Osteocyte (in vitro differentiated cells): ENCODE data around the gene TBXAS1. TPM values are rescaled to one million over a fixed set of nuclear protein-coding genes. Genes with fewer than 3 reads are reported as not detected.

Experiments
- DNase-seq: peaks from one replicate; pipeline ENCODE4 v3.0.0; 2021; ENCODE audit warnings: mixed read lengths; ENCODE audit not compliant: unreplicated experiment; ENCODE audit errors: extremely low spot score
- H3K27ac Mint-ChIP-seq: one replicate; pipeline ENCODE4 v1.8.0; 2021; ENCODE audit warnings: mild to moderate bottlenecking, mixed read lengths; ENCODE audit not compliant: unreplicated experiment
- H3K27me3 Mint-ChIP-seq: one replicate; pipeline ENCODE4 v1.8.0; 2021; ENCODE audit warnings: mixed read lengths; ENCODE audit not compliant: unreplicated experiment
- H3K36me3 Mint-ChIP-seq: one replicate; pipeline ENCODE4 v1.8.0; 2021; ENCODE audit warnings: mixed read lengths; ENCODE audit not compliant: unreplicated experiment
- H3K4me1 Mint-ChIP-seq: one replicate; pipeline ENCODE4 v1.8.0; 2021; ENCODE audit warnings: mixed read lengths; ENCODE audit not compliant: unreplicated experiment
- H3K4me3 Mint-ChIP-seq: one replicate; pipeline ENCODE4 v1.8.0; 2021; ENCODE audit warnings: mild to moderate bottlenecking, moderate library complexity, mixed read lengths; ENCODE audit not compliant: unreplicated experiment
- H3K9me3 Mint-ChIP-seq: one replicate; pipeline ENCODE4 v1.8.0; 2021; ENCODE audit warnings: mixed read lengths; ENCODE audit not compliant: unreplicated experiment
- CTCF ChIP-seq: fragments of 200-600 bp; sonication (generic); IDR thresholded peaks from 2 replicates; pipeline ENCODE4 v1.5.0; 2021; ENCODE audit warnings: antibody characterized with exemption, mild to moderate bottlenecking, moderate library complexity
- total RNA-seq: library from RNA; stranded (reverse); gene quantifications from 2 replicates; pipeline ENCODE4 v1.2.1, GENCODE V29; 2021

The TBXAS1 gene
- total RNA-seq, 1 donor from 2014 or later, result 3.5 TPM

- peaks cover 59% of the 10 kb centered on the region for H3K27me3 Mint-ChIP-seq
- H3K4me1 Mint-ChIP-seq, result no peaks in the 10 kb centered on the region
- H3K36me3 Mint-ChIP-seq, result no peaks in the 10 kb centered on the region
- DNase-seq, result no peak
- peaks cover 24% of the 10 kb centered on the region for H3K9me3 Mint-ChIP-seq
- H3K4me3 Mint-ChIP-seq, result no peak overlapping the region
- H3K27ac Mint-ChIP-seq, result no peak overlapping the region
- no peak for TF ChIP-seq CTCF
Measured at GRCh38 chr7:139942636-139943035, 113.6 kb downstream of the TBXAS1 start.

DNA sequence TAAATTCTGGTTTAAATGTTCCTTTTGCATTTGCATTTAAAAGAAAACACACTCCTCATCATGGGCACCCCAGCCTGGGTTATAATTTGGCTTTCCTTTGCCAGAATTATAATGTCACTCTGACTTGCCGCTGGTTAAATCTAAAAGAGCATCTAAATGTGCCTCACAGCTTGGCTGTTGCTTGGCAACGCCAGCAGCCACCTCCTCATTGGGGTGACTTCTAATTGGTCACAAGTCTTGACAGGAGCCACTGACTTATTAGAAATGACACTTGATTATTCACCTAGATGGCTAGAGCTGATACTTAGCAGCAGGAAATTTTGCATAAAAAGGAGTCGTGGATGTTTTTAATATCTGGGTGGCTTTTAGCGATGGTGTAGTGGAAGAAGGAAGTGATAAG lies 114.3 kb downstream of the TBXAS1 start:
- H3K4me1 Mint-ChIP-seq, result no peaks in the 10 kb centered on the region
- TF ChIP-seq CTCF, result no peak
- peak; percentile 27 for DNase-seq
- no peaks in the 10 kb centered on the region for H3K36me3 Mint-ChIP-seq
- peaks cover 59% of the 10 kb centered on the region for H3K27me3 Mint-ChIP-seq
- H3K27ac Mint-ChIP-seq, result no peak overlapping the region
- peaks cover 24% of the 10 kb centered on the region for H3K9me3 Mint-ChIP-seq
- H3K4me3 Mint-ChIP-seq, result no peak overlapping the region

GRCh38 chr7:139944248-139944647 lies 115.2 kb downstream of the TBXAS1 start:
- H3K9me3 Mint-ChIP-seq, result peaks cover 24% of the 10 kb centered on the region
- no peak for TF ChIP-seq CTCF
- DNase-seq, result peak; percentile 53
- H3K4me3 Mint-ChIP-seq, result no peak overlapping the region
- no peaks in the 10 kb centered on the region for H3K36me3 Mint-ChIP-seq
- peaks cover 59% of the 10 kb centered on the region for H3K27me3 Mint-ChIP-seq
- no peak overlapping the region for H3K27ac Mint-ChIP-seq
- H3K4me1 Mint-ChIP-seq, result no peaks in the 10 kb centered on the region

DNA sequence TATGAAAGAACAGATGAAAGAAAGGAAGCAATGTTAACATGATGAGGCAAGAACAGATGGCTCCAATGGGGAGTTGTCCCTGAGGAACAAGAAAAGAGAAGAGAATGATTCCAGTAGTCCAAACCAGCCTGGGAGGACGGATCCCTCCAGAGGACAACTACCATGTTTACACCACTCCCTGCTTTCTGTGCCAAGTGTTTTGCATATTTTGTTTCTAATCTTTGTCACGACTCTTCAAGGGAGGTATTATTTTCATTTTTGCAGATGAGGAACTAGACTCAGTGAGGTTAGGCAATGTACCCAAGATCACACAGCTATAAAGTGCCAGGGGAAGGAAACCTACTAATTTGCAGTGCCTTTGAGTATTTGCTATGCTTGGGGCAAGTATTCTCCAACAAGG lies 117.5 kb downstream of the TBXAS1 start:
- no peak for TF ChIP-seq CTCF
- no peak overlapping the region for H3K27ac Mint-ChIP-seq

DNA sequence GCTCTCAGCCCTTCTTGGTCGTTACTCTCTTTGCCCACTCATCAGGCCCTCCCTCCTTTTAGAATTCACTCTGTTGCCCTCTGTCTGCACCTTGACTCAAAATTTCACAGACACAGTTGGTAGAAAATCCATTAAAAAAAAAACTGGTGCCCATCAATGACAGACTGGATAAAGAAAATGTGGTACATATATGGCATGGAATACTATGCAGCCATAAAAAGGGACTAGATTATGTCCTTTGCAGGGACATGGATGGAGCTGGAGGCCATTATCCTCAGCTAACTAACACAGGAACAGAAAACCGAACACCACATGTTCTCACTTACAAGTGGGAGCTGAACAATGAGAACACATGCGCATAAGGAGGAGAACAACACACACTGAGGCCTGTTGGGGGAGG lies 118.0 kb downstream of the TBXAS1 start:
- H3K27ac Mint-ChIP-seq, result no peak overlapping the region
- no peaks in the 10 kb centered on the region for H3K4me1 Mint-ChIP-seq
- H3K36me3 Mint-ChIP-seq, result no peaks in the 10 kb centered on the region
- H3K9me3 Mint-ChIP-seq, result peaks cover 24% of the 10 kb centered on the region
- H3K4me3 Mint-ChIP-seq, result no peak overlapping the region
- DNase-seq, result no peak
- TF ChIP-seq CTCF, result no peak
- H3K27me3 Mint-ChIP-seq, result peaks cover 51% of the 10 kb centered on the region

More for the DNA sequence above, 117.5 kb downstream of the TBXAS1 start:
- Mint-ChIP-seq H3K27me3 (peaks cover 49% of the 10 kb centered on the region), H3K36me3 (no peaks in the 10 kb centered on the region), H3K4me3 (no peak overlapping the region), H3K4me1 (no peaks in the 10 kb centered on the region), H3K9me3 (peaks cover 24% of the 10 kb centered on the region)
- no peak for DNase-seq
